ENCODE measurements around the gene SH3D21.

SH3D21 gene

GRCh38 chr1:36307601-36308330 is 1.6 kb downstream of the SH3D21 start:
- Histone ChIP-seq H3K27ac (ENCODE audit: poor library complexity, severe bottlenecking) (peak overlapping the region; percentile 87), H3K4me1 (ENCODE audit: insufficient read depth, poor library complexity, severe bottlenecking) (peaks cover 8% of the 10 kb centered on the region), H3K9me3 (ENCODE audit: severe bottlenecking) (no peaks in the 10 kb centered on the region), H3K4me3 (ENCODE audit: severe bottlenecking) (peak overlapping the region; percentile 58), H3K36me3 (ENCODE audit: low read depth) (peaks cover 57% of the 10 kb centered on the region), H3K27me3 (ENCODE audit: insufficient read depth, poor library complexity, severe bottlenecking) (no peaks in the 10 kb centered on the region)
- ATAC-seq (ENCODE audit: low read depth) (no peak), DNase-seq (ENCODE audit: low spot score) (no peak)
- TF ChIP-seq CTCF (IDR thresholded peaks at IDR 0.05; ENCODE audit: poor library complexity, severe bottlenecking): no peak

- ATAC-seq (ENCODE audit: low read depth): no peak
- H3K27me3 ChIP-seq (ENCODE audit: insufficient read depth, poor library complexity, severe bottlenecking): no peaks in the 10 kb centered on the region
- peaks cover 52% of the 10 kb centered on the region for H3K36me3 ChIP-seq (ENCODE audit: low read depth)
These were observed 3.2 kb downstream of the SH3D21 start for GRCh38 chr1:36309397-36309796.

GRCh38 chr1:36320291-36320761 is 14.2 kb downstream of the SH3D21 start:
- no peaks in the 10 kb centered on the region for H3K36me3 ChIP-seq (ENCODE audit: low read depth)
- no peaks in the 10 kb centered on the region for H3K27me3 ChIP-seq (ENCODE audit: insufficient read depth, poor library complexity, severe bottlenecking)
- no peak for ATAC-seq (ENCODE audit: low read depth)
- no peak for DNase-seq (ENCODE audit: low spot score)
- H3K9me3 ChIP-seq (ENCODE audit: severe bottlenecking): no peaks in the 10 kb centered on the region
- no peak overlapping the region for H3K27ac ChIP-seq (ENCODE audit: poor library complexity, severe bottlenecking)
- no peaks in the 10 kb centered on the region for H3K4me1 ChIP-seq (ENCODE audit: insufficient read depth, poor library complexity, severe bottlenecking)
- no peak for TF ChIP-seq CTCF (IDR thresholded peaks at IDR 0.05; ENCODE audit: poor library complexity, severe bottlenecking)
- H3K4me3 ChIP-seq (ENCODE audit: severe bottlenecking): no peak overlapping the region

More at GRCh38 chr1:36309397-36309796, 3.2 kb downstream of the SH3D21 start:
- peaks cover 8% of the 10 kb centered on the region for H3K4me1 ChIP-seq (ENCODE audit: insufficient read depth, poor library complexity, severe bottlenecking)
- H3K27ac ChIP-seq (ENCODE audit: poor library complexity, severe bottlenecking): no peak overlapping the region
- no peaks in the 10 kb centered on the region for H3K9me3 ChIP-seq (ENCODE audit: severe bottlenecking)
- TF ChIP-seq CTCF (IDR thresholded peaks at IDR 0.05; ENCODE audit: poor library complexity, severe bottlenecking): no peak
- no peak overlapping the region for H3K4me3 ChIP-seq (ENCODE audit: severe bottlenecking)
- no peak for DNase-seq (ENCODE audit: low spot score)

GRCh38 chr1:36320767-36321118 is 14.6 kb downstream of the SH3D21 start:
- no peaks in the 10 kb centered on the region for H3K9me3 ChIP-seq (ENCODE audit: severe bottlenecking)
- no peak overlapping the region for H3K27ac ChIP-seq (ENCODE audit: poor library complexity, severe bottlenecking)
- no peak for TF ChIP-seq CTCF (IDR thresholded peaks at IDR 0.05; ENCODE audit: poor library complexity, severe bottlenecking)
- H3K27me3 ChIP-seq (ENCODE audit: insufficient read depth, poor library complexity, severe bottlenecking): no peaks in the 10 kb centered on the region
- no peak for ATAC-seq (ENCODE audit: low read depth)
- no peak for DNase-seq (ENCODE audit: low spot score)
- H3K4me1 ChIP-seq (ENCODE audit: insufficient read depth, poor library complexity, severe bottlenecking): no peaks in the 10 kb centered on the region
- no peak overlapping the region for H3K4me3 ChIP-seq (ENCODE audit: severe bottlenecking)
- H3K36me3 ChIP-seq (ENCODE audit: low read depth): no peaks in the 10 kb centered on the region

Data from RWPE2 (cell line).